ENCODE measurements around the gene E4F1.

DNA sequence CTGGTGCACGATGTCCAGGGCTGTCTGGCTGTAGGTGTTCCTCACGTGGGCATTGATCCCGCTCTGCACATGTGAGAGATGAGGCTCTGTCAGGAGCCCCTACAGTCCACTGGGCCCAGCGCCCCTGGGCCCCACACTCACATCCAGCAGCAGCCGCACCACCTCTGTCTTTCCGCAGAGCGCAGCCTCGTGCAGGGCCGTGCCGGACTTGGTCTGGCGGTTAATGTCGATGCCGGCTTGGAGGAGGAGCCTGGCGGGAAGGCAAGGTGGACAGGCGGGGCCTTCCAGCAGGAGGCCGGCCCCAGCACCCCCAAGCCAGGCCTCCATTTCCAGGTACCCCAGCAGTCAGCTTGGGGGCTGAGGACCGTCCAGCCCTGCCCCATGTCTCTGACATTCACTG is 36.2 kb upstream of the E4F1 start:
- TF ChIP-seq, protein P1, sequence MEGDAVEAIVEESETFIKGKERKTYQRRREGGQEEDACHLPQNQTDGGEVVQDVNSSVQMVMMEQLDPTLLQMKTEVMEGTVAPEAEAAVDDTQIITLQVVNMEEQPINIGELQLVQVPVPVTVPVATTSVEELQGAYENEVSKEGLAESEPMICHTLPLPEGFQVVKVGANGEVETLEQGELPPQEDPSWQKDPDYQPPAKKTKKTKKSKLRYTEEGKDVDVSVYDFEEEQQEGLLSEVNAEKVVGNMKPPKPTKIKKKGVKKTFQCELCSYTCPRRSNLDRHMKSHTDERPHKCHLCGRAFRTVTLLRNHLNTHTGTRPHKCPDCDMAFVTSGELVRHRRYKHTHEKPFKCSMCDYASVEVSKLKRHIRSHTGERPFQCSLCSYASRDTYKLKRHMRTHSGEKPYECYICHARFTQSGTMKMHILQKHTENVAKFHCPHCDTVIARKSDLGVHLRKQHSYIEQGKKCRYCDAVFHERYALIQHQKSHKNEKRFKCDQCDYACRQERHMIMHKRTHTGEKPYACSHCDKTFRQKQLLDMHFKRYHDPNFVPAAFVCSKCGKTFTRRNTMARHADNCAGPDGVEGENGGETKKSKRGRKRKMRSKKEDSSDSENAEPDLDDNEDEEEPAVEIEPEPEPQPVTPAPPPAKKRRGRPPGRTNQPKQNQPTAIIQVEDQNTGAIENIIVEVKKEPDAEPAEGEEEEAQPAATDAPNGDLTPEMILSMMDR (IDR thresholded peaks at IDR 0.05), result no peak
- TF ChIP-seq EP300 (IDR thresholded peaks at IDR 0.05) (no peak), POLR2A (IDR thresholded peaks at IDR 0.05) (no peak)
